Measurements from ENCODE around the gene RFTN2.

Gene RFTN2

GRCh38 chr2:197677483-197677882 is 2.1 kb upstream of the RFTN2 start:
- TF ChIP-seq CTCF (IDR thresholded peaks at IDR 0.05; ENCODE audit: borderline replicate concordance, insufficient read depth, low read depth, low read length), result no peak
- H3K4me3 ChIP-seq (ENCODE audit: low read depth, low read length), result no peak overlapping the region

- no peak overlapping the region for H3K4me3 ChIP-seq (ENCODE audit: low read depth, low read length)
- TF ChIP-seq CTCF (IDR thresholded peaks at IDR 0.05; ENCODE audit: borderline replicate concordance, insufficient read depth, low read depth, low read length), result no peak
These were observed 1.7 kb upstream of the RFTN2 start for GRCh38 chr2:197677056-197677455.

- no peak overlapping the region for H3K4me3 ChIP-seq (ENCODE audit: low read depth, low read length)
- no peak for TF ChIP-seq CTCF (IDR thresholded peaks at IDR 0.05; ENCODE audit: borderline replicate concordance, insufficient read depth, low read depth, low read length)
These were observed 363 bp upstream of the RFTN2 start for GRCh38 chr2:197675711-197676188.

- TF ChIP-seq CTCF (IDR thresholded peaks at IDR 0.05; ENCODE audit: borderline replicate concordance, insufficient read depth, low read depth, low read length), result no peak
- H3K4me3 ChIP-seq (ENCODE audit: low read depth, low read length), result no peak overlapping the region
These were observed 796 bp downstream of the RFTN2 start for GRCh38 chr2:197674591-197674990.

- no peak for TF ChIP-seq CTCF (IDR thresholded peaks at IDR 0.05; ENCODE audit: borderline replicate concordance, insufficient read depth, low read depth, low read length)
- H3K4me3 ChIP-seq (ENCODE audit: low read depth, low read length), result no peak overlapping the region
These were observed 1.3 kb downstream of the RFTN2 start for GRCh38 chr2:197674060-197674459.

GRCh38 chr2:197673606-197674005 is 1.8 kb downstream of the RFTN2 start:
- H3K4me3 ChIP-seq (ENCODE audit: low read depth, low read length), result no peak overlapping the region
- no peak for TF ChIP-seq CTCF (IDR thresholded peaks at IDR 0.05; ENCODE audit: borderline replicate concordance, insufficient read depth, low read depth, low read length)

- no peak overlapping the region for H3K4me3 ChIP-seq (ENCODE audit: low read depth, low read length)
- TF ChIP-seq CTCF (IDR thresholded peaks at IDR 0.05; ENCODE audit: borderline replicate concordance, insufficient read depth, low read depth, low read length), result no peak
These were observed 2.3 kb downstream of the RFTN2 start for GRCh38 chr2:197673106-197673505.

Measured in GM12875 (cell line).